Activated CD4-positive, alpha-beta T cell treated with anti-CD3 and anti-CD28 coated beads for 36 hours (primary cell): ENCODE data around the gene EVA1A. TPM values are rescaled to one million over a fixed set of nuclear protein-coding genes. Genes with fewer than 3 reads are reported as not detected.

Experiments used
- ATAC-seq: fragments of 200-7000 bp; cut with Tn5 transposase; one replicate; pipeline ENCODE4 v1.10.0; 2021; ENCODE audit warnings: mild to moderate bottlenecking, moderate library complexity
- CTCF ChIA-PET: fragments of 350-600 bp; sonication (Branson Sonifier 250); formaldehyde crosslinking; loops from one replicate; lab custom pipeline; 2021; ENCODE audit warnings: antibody characterized with exemption; lab: Charles Lee
- POLR2A ChIA-PET: fragments of 350-600 bp; sonication (Branson Sonifier 250); formaldehyde crosslinking; loops from one replicate; lab custom pipeline; 2021; ENCODE audit warnings: antibody characterized with exemption, inconsistent platforms; lab: Charles Lee
- DNase-seq: peaks from one replicate; pipeline ENCODE4 v3.0.0-alpha.2; 2020
- H3K27ac Mint-ChIP-seq: one replicate; pipeline ENCODE4 v1.8.0; 2021; ENCODE audit warnings: mixed read lengths
- H3K27me3 Mint-ChIP-seq: one replicate; pipeline ENCODE4 v1.8.0; 2021; ENCODE audit warnings: mixed read lengths
- H3K36me3 Mint-ChIP-seq: one replicate; pipeline ENCODE4 v1.8.0; 2021; ENCODE audit warnings: low read depth, mixed read lengths
- H3K4me1 Mint-ChIP-seq: one replicate; pipeline ENCODE4 v1.8.0; 2021; ENCODE audit warnings: mixed read lengths
- H3K4me3 Mint-ChIP-seq: one replicate; pipeline ENCODE4 v1.8.0; 2021; ENCODE audit warnings: mild to moderate bottlenecking, moderate library complexity, mixed read lengths
- H3K9me3 Mint-ChIP-seq: one replicate; pipeline ENCODE4 v1.8.0; 2021; ENCODE audit warnings: low read depth, mixed read lengths
- intact Hi-C, 2 experiments: fragments of 100-400 bp; cut with DNase I in 1 of 2; cut with micrococcal nuclease in 1 of 2; formaldehyde crosslinking; loops; one replicate each; pipeline versions ENCODE4 v1.14.2 to v1.15.1; 2022 to 2024; cut with DNase I, micrococcal nuclease
- total RNA-seq, 2 experiments: library from RNA; stranded (reverse); gene quantifications; one replicate each; pipeline ENCODE4 v1.2.3, GENCODE V29; 2021

EVA1A gene
- total RNA-seq, 2 experiments from 2014 or later: 0.11 TPM; not detected in 1

GRCh38 chr2:75453384-75454240, 107.1 kb downstream of the EVA1A start:
- no peaks in the 10 kb centered on the region for H3K36me3 Mint-ChIP-seq
- intact Hi-C loops: no loop called here
- DNase-seq (no peak), ATAC-seq (no peak)
- peaks cover 2% of the 10 kb centered on the region for H3K9me3 Mint-ChIP-seq
- CTCF ChIA-PET: no interaction called here
- peaks cover 4% of the 10 kb centered on the region for H3K27me3 Mint-ChIP-seq
- POLR2A ChIA-PET: no interaction called here
- H3K4me1 Mint-ChIP-seq: no peaks in the 10 kb centered on the region
- H3K4me3 Mint-ChIP-seq: no peak overlapping the region
- no peak overlapping the region for H3K27ac Mint-ChIP-seq

GRCh38 chr2:75450068-75450467, 110.7 kb downstream of the EVA1A start:
- no peak overlapping the region for H3K27ac Mint-ChIP-seq
- no peaks in the 10 kb centered on the region for H3K4me1 Mint-ChIP-seq
- no peaks in the 10 kb centered on the region for H3K36me3 Mint-ChIP-seq
- H3K27me3 Mint-ChIP-seq: no peaks in the 10 kb centered on the region
- intact Hi-C loops: no loop called here
- no peak overlapping the region for H3K4me3 Mint-ChIP-seq
- ATAC-seq (no peak), DNase-seq (no peak)
- CTCF ChIA-PET: interaction anchor here (0.7 kb wide), 1 partner anchor 9 kb away, joined by 3 read pairs; no protein-coding TSS in a partner anchor
- POLR2A ChIA-PET: no interaction called here
- H3K9me3 Mint-ChIP-seq: peaks cover 2% of the 10 kb centered on the region

- Mint-ChIP-seq H3K4me1 (no peaks in the 10 kb centered on the region), H3K4me3 (no peak overlapping the region), H3K9me3 (peaks cover 2% of the 10 kb centered on the region), H3K27me3 (no peaks in the 10 kb centered on the region), H3K27ac (no peak overlapping the region), H3K36me3 (no peaks in the 10 kb centered on the region)
- POLR2A ChIA-PET: no interaction called here
- DNase-seq (no peak), ATAC-seq (no peak)
- CTCF ChIA-PET: interaction anchor here (0.5 to 0.6 kb wide), 2 partner anchors 122 to 808 kb away, joined by 3 read pairs; no protein-coding TSS in a partner anchor
- intact Hi-C loops: no loop called here
Observed at GRCh38 chr2:75447176-75447575, 113.6 kb downstream of the EVA1A start.

Other genes starting within 250 kb of the EVA1A start
- 10 to 100 TPM; 45.2 to 72.4 TPM for gene MRPL19, start 85.8 kb upstream of the EVA1A start, total RNA-seq
- gene GCFC2, start 150.0 kb upstream of the EVA1A start, total RNA-seq: 10 to 100 TPM; 37.6 to 41.1 TPM